Measurements from ENCODE around the gene PIGR. TPM values are rescaled to one million over a fixed set of nuclear protein-coding genes. Genes with fewer than 3 reads are reported as not detected.

PIGR gene
- total and polyA plus RNA-seq, 12 donors: under 0.01 to 3.4 (median 0.55) TPM; not detected in 2

- Histone ChIP-seq H3K36me3 (replicated peaks in 1 of 2) (no peaks in the 10 kb centered on the region), H3K4me1 (replicated peaks in 1 of 2) (no peaks in the 10 kb centered on the region), H3K27me3 (no peaks in the 10 kb centered on the region), H3K9me3 (replicated peaks in 1 of 3) (no peaks in the 10 kb centered on the region), H3K27ac (no peak overlapping the region), H3K4me3 (no peak overlapping the region)
- peak in 1 of 7 donors; percentile 15 for DNase-seq
- TF ChIP-seq POLR2A (IDR thresholded peaks at IDR 0.05) (no peak), CTCF (IDR thresholded peaks at IDR 0.05) (no peak)
- 67 to 84% (median 80%) methylated on average over 13 to 17 of the region's 17 CpGs for WGBS, 4 donors
- intact Hi-C loops (cut with DNase I): no loop called here
Measured at GRCh38 chr1:206930210-206930798, 16.0 kb downstream of the PIGR start.

- H3K9me3 ChIP-seq (replicated peaks in 1 of 3): no peaks in the 10 kb centered on the region
- intact Hi-C loops (cut with DNase I): loop anchor here in 1 of 2 donors (10.0 kb wide), 1 partner anchor 55 kb away; no protein-coding TSS in a partner anchor
- TF ChIP-seq CTCF (IDR thresholded peaks at IDR 0.05): no peak
- TF ChIP-seq POLR2A (IDR thresholded peaks at IDR 0.05): no peak
- WGBS, 4 donors: 82 to 91% (median 84%) methylated on average over 6 of the region's 6 CpGs
- no peak for DNase-seq
- no peak overlapping the region for H3K27ac ChIP-seq
- no peaks in the 10 kb centered on the region for H3K36me3 ChIP-seq (replicated peaks in 1 of 2)
- no peaks in the 10 kb centered on the region for H3K27me3 ChIP-seq
- no peak overlapping the region for H3K4me3 ChIP-seq
- no peaks in the 10 kb centered on the region for H3K4me1 ChIP-seq (replicated peaks in 1 of 2)
Measured at GRCh38 chr1:206929524-206929923, 16.7 kb downstream of the PIGR start.

- TF ChIP-seq CTCF (IDR thresholded peaks at IDR 0.05) (no peak), POLR2A (IDR thresholded peaks at IDR 0.05) (no peak)
- no peaks in the 10 kb centered on the region for H3K9me3 ChIP-seq (replicated peaks in 1 of 3)
- intact Hi-C loops (cut with DNase I): loop anchor here in 1 of 2 donors (10.0 kb wide), 1 partner anchor 59 kb away; no protein-coding TSS in a partner anchor
- no peaks in the 10 kb centered on the region for H3K27me3 ChIP-seq
- DNase-seq: peak in 2 of 7 donors; percentile 26 to 43
- H3K4me1 ChIP-seq (replicated peaks in 1 of 2): no peaks in the 10 kb centered on the region
- WGBS, 4 donors: 61 to 76% (median 68%) methylated on average over 2 of the region's 2 CpGs
- H3K36me3 ChIP-seq (replicated peaks in 1 of 2): no peaks in the 10 kb centered on the region
- no peak overlapping the region for H3K27ac ChIP-seq
- no peak overlapping the region for H3K4me3 ChIP-seq
Measured at GRCh38 chr1:206926286-206926685, 20.0 kb downstream of the PIGR start.

GRCh38 chr1:206925106-206925736 lies 21.0 kb downstream of the PIGR start:
- Histone ChIP-seq H3K27ac (no peak overlapping the region), H3K9me3 (replicated peaks in 1 of 3) (no peaks in the 10 kb centered on the region), H3K4me1 (replicated peaks in 1 of 2) (no peaks in the 10 kb centered on the region), H3K36me3 (replicated peaks in 1 of 2) (no peaks in the 10 kb centered on the region), H3K4me3 (no peak overlapping the region), H3K27me3 (no peaks in the 10 kb centered on the region)
- TF ChIP-seq CTCF (IDR thresholded peaks at IDR 0.05) (no peak), POLR2A (IDR thresholded peaks at IDR 0.05) (no peak)
- intact Hi-C loops (cut with DNase I): loop anchor here in 1 of 2 donors (10.0 kb wide), 1 partner anchor 60 kb away; no protein-coding TSS in a partner anchor
- DNase-seq: peak in 5 of 7 donors; percentile 39 to 72 (median 45)
- WGBS, 4 donors: 74 to 83% (median 78%) methylated on average over 9 to 11 of the region's 11 CpGs

All from adrenal gland (tissue), 12 donors.